GM21381 (cell line): ENCODE results near the gene YTHDF1.

Experiments used
- ATAC-seq: cut with Tn5 transposase; IDR thresholded peaks from one replicate; pipeline ENCODE4 v1.9.1; 2021; ENCODE audit warnings: mild to moderate bottlenecking, moderate library complexity; ENCODE audit not compliant: unreplicated experiment

The YTHDF1 gene

GRCh38 chr20:63248835-63249591, 33.1 kb upstream of the YTHDF1 start:
- no peak for ATAC-seq

DNA sequence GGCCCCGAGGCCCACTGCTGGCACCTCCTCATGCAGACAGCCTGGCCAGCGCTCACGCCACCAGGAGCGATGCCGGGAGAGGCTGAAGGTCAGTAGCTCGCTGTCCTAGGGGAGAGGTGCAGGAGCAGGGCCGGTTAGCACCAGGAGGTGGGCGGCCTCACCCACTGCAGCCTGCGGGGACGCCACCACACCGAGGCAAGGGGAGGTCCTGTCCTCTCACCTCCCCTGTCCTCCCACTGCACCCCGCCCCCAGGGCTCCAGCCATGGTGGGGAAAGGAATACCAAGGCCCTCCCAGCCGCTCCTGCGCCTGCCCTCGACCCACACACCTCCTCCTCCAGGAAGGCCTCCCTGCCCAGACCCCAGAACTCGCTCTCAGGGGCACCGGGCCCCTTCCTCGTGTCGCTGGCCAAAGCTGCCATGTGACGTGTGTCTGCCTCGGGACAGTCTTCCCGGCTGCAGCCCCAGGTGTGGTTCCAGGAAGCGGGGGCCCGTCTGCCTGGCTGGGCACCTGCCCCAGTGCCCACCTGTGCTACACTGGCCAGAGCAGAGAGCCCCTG, 31.8 kb upstream of the YTHDF1 start:
- ATAC-seq: no peak

DNA sequence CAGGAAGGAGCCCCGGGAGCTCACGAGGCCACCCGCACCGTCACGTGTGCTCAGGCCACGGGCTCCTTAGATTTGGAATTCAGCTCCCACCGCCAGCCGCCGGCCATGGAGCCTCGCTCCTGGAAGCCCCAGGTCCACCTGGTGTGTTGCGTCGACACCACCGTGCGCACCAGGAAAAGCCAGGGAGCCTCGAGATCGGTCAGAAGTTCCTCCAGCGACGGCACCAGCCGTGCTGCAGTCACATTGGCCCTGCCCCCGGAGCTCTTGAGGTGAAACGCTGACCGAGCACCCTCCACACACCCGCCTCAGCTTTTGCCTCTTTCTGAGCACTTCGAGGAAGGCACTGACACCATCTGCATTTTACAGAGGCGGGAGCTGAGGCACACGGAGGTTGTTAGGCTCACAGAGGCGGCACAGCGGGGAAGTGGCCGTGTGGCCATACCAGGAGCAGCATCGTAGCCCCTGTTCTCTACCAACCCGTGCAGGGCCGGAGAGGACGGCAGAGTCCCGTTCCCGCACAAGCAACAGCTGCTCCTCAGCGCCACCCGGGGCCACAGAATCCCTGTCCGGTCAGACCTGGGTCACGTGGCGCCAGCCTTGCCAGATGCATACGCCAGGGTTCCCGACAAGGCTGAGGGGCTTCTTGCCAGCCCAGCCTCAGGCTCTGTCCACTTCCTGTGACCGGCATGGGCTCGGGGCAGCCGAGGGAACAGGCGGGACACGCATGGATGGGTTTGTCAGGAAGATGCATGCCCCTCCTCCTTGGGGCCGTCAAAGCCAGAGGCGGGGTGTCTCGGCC, 30.8 kb upstream of the YTHDF1 start:
- ATAC-seq: no peak

- no peak for ATAC-seq
Observed at GRCh38 chr20:63244468-63244867, 28.5 kb upstream of the YTHDF1 start.

DNA sequence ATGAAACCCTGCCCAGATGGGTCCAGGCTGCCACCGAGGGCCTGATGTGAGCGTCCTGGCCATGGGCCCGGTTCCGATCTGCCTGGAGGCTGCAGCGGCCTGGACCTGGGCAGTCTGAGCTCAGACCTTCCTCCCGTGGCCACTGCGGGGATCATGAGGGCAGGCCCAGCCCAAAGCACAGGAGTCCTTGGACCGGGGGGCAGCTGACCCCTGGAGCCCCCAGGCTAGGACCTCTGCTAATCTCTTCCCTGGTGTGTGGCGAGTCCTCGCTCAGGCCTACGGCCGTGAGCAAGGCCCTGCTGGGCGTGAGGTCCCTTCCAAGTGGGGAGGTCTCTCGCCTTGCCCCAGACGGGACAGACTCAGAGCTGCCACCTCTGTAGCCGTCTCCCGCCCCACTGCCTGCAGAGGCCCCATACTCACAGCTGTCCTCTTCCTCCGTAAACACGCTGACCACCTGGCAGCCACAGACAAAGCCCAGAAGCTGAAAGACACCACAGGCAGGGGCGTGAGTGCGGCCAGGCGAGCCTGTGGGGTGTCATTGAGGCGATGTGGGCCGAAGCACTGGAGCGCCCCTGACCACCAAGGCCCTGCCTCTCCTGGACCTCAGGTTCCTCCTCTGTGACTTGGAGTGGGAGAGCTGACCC, 27.8 kb upstream of the YTHDF1 start:
- no peak for ATAC-seq

GRCh38 chr20:63242736-63243135, 26.8 kb upstream of the YTHDF1 start:
- no peak for ATAC-seq

GRCh38 chr20:63241272-63241671, 25.3 kb upstream of the YTHDF1 start:
- ATAC-seq: no peak

DNA sequence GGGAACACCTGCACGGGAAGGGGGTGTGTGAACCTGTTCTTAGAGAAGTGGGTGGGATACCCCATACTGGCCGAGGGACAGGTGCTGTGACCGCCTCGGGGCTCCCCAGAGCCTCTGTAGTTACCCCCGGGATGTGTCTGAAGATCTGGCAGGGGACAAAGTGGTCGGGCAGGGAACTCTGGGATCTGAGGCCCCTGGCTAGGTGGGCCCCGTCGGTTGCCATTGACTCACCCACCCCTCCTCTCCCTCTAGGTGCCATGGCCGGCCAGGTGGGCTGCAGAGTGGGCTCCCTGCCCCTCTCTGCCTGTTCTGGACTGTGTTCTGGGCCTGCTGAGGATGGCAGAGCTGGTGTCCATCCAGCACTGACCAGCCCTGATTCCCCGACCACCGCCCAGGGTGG, 24.1 kb upstream of the YTHDF1 start:
- ATAC-seq: no peak

DNA sequence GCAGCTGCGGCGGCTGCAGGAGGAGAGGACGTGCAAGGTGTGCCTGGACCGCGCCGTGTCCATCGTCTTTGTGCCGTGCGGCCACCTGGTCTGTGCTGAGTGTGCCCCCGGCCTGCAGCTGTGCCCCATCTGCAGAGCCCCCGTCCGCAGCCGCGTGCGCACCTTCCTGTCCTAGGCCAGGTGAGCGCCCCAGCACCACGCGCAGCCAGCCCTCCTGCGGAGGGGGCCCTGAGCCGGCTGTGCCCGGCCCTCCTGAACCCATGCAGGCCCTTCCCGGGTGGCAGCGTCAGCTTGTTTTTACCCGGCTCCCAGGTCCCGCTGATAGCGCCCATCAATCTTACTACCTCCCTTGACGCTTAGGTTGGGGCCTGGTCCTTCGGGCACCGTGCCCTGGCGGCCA, 23.5 kb upstream of the YTHDF1 start:
- ATAC-seq: no peak

- ATAC-seq: no peak
Observed at GRCh38 chr20:63238514-63239125, 22.7 kb upstream of the YTHDF1 start.

DNA sequence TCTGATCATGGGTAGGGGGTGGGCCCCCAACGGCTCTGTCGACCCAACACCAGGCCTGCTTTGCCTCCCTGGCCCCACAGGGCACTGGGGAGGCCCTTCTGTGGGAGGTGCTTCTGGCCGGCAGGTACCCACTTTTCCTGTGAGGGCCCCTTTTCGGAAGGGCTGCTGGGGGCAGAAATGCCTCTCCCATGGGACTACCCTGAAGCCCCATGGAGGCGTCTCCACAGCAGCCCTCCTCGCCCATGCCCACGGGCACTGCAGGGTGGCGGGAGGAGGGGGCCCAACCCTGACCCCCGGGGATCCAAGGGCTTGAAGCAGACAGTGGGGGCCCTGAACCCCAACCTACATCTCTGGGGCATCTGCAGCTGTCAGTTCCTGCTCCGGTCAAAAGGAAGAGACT, 22.1 kb upstream of the YTHDF1 start:
- ATAC-seq: no peak

DNA sequence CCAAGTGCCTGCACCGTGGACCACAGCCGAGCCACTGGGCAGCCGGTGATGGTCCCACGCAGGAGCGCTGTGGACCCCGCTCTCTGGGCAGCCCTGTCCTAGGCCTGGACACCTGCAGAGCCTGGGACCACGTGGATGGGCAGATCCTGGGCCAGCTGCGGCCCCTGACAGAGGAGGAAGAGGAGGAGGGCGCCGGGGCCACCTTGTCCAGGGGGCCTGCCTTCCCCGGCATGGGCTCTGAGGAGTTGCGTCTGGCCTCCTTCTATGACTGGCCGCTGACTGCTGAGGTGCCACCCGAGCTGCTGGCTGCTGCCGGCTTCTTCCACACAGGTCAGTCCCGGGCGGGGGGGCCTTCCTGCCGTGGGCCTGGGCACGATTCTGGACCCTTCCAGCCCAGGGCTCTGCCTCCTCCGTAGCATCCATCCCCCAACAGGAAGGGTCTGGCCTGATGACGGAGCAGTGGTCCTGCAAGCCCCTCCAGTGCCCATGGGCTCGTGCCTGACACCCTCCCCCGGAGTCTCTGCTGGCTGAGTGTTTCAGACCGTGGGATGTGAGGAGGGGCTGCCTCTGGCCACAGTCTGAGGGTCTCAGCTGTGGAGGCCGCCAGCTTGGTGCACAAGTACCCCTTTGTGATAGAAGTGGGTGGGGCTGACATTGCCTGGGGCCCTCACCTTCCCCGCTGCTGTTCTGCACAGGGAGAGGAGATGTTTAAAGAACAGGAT, 20.3 kb upstream of the YTHDF1 start:
- ATAC-seq: no peak

- ATAC-seq: no peak
Observed at GRCh38 chr20:63235399-63235983, 19.6 kb upstream of the YTHDF1 start, which contains the start of gene BIRC7. BIRC7 (plus strand) TSS chr20:63235905; CDS start chr20:63236097, 192 bp downstream.

DNA sequence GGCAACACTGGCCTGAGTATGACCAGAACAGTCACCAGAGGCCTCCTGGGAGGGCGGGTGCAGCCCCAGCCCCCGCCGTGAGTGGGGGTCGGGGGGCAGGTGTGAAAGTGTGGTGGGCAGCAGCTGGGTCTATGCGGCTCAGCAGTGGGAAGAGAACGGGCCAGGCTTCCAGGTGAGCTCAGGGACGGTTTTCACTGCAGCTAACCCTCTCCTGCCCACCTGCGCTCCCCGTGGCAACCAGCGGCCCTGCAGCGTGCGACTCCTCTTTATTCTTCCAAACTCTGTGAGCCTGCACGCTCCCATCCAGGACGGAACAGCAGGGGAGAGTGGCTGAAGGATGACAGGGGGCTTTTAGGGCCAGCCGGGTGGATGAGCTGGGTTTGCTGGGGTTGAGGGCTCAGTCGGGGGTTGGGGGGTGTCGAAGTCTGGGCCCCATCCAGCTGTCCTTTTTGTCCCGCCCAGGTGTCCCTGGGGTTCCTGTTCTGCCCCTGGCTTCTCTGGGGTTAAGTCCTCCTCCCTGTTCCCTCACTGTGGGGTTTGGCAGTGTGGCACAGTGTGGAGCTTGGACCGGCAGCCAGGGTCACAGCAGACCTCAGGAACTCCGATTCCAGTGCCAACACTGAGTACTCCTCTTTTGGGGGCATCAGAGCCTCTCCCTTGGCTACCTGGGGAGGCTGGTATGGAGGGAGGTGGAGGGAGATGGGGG, 18.9 kb upstream of the YTHDF1 start:
- no peak for ATAC-seq

DNA sequence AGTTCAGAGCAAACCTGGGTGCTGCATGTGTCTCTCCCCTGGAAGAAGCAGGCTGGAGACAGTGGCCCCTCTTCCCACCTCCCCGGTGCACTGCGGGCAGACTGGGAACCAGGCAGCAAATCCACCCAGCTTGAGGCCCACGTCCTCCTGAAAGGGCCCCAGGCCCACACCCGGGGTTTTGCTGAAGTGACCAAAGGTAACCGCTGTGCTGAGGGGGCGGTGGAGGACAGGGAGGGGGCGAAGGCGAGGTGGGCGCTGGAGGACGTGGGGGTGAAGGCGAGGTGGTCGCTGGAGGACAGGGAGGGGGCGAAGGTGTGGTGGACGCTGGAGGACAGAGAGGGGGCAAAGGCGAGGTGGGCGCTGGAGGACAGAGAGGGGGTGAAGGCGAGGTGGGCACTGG, 18.0 kb upstream of the YTHDF1 start:
- ATAC-seq: no peak

DNA sequence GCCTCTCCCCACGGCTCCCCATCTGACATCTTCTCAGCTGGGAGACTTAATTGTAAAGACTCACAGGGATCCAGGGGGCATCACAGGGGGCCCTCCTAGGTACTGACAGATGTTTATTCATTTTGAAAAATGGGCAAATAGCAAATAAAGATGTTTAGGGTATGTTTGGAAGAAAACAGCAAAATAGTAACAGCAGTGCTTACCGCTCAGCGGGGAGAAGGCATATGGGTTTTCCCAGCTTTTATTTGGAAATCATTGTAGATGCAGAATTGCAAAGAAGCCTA, 17.1 kb upstream of the YTHDF1 start:
- ATAC-seq: no peak

DNA sequence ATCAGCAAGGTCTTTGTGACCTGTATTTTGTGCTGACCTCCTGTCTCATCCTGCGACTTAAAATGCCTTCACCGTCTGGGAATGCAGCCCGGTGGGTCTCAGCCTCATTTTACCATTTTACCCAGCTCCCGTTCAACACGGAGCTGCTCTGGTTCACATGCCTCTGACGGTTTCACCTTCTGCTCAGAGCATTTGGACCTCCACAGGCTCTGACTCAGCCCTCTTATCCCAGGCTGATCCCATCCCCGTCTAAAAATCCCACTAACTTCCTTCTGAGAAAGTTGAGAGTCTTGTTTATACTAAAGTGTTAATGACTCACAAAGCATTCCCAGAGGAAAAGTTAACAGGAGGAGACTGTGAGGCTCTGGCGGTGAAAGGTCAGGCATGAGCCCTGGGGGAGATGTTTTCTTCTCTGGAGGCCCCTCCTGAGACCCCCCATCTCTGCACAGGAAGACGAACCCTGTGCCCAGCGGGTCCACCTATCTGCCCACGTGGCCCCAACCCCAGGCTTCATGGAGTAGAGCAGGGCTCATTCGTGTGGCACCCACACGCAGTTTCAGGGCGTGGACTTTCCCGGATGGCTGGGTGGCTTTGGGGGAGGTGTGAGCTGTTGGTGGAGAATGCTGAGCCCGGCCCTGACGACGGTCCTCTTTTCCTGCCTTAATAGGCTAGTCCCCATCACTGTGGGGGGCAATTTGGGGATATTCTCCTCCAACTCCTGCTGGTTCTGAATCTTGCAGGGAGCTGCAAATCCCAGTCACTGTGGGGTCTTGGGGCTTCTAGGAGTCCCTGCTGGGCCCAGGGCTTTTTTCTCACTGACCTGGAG, 16.5 kb upstream of the YTHDF1 start:
- ATAC-seq: no peak

DNA sequence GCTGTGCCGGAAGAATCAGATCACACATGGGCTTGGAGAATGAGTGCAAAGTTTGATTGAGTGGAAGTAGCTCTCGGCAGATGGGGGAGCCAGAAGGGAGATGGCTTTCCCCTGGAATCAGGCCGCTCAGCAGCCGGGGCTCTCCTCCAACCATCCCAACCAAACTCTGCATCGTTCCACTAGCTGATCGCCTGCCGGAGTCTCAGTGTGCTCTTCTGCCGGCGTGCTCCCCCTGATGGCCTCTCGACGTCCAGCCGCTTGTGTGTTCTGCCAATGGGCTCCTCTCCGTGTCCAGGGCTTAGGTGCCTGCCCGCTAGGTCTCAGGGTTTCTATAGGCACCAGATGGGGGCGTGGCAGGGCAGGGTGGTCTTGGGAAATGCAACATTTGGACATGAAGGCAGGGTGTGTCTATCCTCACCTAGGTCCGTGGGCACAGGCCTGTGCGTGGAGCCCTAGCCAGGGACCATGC, 14.9 kb upstream of the YTHDF1 start:
- no peak for ATAC-seq

DNA sequence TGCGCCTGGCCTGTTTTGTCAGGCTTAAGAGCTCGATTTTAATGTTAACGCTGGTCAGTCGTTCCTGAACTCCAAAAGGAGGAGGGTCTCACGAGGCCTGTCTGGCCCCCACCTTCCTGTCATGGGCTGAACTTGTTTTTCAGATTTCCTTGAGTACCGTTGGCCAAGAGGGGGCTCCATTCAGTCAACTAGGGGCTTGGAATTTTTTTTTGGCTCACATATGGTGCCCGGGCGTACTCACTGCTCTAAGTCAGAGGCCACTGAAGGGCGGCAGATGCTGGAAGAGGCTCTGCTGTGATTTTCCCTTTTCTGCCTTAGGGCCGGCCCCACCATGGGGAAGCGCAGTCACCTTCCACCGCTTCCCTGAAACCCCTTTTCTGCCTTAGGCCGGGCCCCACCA, 12.9 kb upstream of the YTHDF1 start:
- ATAC-seq: no peak
